Measurements from ENCODE around the gene ZFAND3.
"Not testable (repeated sequence)": the region's sequence is repeated elsewhere in the genome, so short reads cannot be mapped to it uniquely, and the experiment has no call there.

The ZFAND3 gene

DNA sequence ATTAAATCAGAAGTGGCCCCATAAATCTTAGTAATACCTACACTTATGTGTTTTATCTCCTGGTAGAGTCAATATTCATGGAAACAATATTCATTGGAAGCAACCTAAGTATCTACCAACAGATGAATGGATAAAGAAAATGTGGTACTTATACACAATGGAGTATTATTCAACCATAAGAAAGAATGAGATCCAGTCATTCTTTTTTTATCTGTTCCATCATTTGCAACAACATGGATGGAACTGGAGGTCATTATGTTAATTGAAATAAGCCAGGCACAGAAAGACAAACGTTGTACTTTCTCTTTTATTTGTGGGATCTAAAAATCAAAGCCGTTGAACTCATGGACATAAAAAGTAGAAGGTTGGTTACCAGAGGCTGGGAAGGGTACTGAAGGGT lies 268.5 kb downstream of the ZFAND3 start:
- no peak for DNase-seq (ENCODE audit: low read depth, low spot score)

DNA sequence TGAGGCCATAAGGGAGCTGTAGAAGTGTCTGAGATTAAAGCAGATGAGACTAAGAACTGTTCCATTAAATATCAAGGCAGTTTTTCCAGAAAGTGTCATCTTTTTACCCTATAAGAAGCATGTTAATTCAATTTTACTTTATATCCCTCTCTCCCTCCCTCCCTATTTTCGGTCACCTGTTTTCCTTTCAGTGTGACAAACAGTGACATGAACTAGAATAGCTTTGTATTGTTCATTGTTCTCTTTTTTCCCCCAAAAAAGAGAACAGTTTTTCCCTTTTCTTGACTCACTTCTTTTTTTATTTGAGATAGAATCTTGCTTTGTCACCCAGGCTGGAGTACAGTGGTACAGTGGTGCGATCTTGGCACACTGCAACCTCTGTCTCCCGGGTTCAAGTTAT lies 269.3 kb downstream of the ZFAND3 start:
- DNase-seq (ENCODE audit: low read depth, low spot score): no peak

DNA sequence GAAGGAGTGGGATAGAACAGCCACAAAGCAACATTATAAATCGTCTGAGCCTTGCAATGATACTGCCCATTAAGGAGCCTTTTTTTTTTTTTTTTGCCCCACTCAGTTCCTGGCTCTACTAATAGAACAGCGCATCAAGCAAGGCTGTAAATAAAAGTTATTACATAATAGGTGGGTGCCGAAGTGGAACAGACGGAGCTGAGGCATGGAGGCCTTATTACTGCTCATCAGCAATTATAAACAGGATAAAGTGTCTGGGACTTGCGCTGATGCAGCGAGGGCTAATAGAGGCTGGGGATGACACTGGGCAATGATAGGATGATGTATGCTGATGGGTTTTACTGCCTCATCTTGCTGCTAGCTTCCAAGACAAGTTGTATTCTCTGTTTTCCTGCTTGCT lies 272.1 kb downstream of the ZFAND3 start:
- no peak for DNase-seq (ENCODE audit: low read depth, low spot score)

DNA sequence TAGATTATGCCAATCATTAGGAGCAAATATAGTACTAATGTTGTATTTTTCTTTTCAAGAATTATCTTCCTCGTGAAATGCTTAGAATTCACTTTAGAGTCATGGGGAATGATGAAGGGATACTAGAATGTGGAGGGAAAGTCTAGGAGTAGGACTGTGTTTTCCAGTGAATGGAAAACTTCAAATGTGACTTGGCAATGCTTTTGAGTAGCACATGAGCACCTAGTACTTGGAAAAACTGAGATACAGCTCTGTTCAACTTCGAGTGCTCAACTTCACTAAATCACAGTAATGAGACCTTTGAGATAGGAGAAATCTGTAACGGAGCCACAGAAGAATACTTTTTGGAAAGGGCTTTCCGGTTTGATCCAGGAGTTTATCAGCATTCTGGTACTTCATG lies 272.9 kb downstream of the ZFAND3 start:
- DNase-seq (ENCODE audit: low read depth, low spot score): no peak

DNA sequence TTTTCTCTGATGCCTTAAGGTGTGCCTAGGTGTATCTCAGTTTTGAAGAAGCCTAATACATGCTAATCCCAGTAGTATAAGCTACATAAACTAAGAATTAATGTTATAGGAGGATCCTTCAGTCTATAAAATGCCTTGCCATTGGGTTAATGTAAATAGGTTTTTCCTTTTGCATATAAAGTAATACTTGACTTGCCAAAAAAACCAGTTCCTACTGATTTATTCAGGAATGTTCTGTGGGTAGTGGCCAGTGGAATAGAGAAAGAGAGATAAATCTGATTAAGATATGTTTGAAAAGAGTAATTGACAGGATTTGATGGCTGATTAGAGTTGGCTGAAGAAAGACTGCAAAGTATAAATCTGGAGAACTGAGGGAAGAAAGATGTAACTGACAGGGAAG lies 273.4 kb downstream of the ZFAND3 start:
- DNase-seq (ENCODE audit: low read depth, low spot score): no peak

DNA sequence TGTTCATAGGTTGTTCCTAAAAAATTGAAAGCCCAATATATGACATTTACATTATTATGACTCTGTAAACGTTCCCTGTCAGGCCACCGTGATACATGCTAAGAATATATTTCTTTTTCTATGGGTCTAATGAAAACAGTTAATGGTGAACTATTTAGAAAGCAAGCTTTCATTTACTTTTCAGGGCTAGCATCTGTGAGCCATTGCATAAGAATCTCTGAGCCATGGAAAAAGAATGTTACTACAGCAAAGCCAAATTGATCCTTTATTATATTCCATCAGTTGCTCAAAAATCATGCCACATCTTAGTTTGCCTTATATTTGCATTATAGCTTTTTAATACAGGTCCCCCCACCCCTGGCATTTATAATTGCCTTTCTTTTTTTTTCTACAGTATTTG lies 275.5 kb downstream of the ZFAND3 start:
- no peak for DNase-seq (ENCODE audit: low read depth, low spot score)

DNA sequence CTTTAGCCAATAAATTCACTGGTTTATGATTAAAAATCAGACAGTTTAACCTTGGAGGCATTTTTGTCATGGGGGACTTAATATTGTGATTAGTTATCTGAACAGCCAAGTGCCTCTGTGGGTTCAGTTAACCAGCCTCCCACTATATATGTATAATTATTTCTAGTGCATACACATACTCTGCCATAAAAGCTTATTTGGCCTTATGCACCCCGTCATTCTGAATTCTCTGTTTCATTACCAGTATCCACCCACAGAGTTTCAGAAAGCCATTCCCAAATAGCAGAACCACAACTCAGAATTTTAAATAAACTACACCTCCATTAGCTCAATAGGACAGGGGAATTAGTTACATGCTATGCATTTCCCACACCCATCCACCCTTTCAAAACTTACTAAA lies 279.7 kb downstream of the ZFAND3 start:
- no peak for DNase-seq (ENCODE audit: low read depth, low spot score)

DNA sequence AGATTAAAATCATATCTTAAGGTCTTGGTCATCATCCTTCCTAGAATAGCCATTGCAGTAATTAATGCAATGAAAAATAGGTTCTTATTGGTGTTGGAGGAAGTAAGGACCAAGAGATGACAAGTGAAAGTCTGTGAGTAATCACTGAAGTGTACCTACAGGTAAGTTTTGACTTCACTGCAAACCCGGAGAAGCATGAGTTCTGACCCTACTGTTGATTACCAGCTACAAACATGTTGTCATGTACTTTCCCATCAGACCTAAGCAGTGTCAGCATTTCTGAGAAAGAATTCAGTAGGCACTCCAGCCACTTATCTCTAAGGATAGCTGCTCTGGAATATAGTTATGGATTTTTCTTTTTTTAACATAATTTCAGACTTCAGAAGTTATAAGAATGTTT lies 280.9 kb downstream of the ZFAND3 start:
- no peak for DNase-seq (ENCODE audit: low read depth, low spot score)

DNA sequence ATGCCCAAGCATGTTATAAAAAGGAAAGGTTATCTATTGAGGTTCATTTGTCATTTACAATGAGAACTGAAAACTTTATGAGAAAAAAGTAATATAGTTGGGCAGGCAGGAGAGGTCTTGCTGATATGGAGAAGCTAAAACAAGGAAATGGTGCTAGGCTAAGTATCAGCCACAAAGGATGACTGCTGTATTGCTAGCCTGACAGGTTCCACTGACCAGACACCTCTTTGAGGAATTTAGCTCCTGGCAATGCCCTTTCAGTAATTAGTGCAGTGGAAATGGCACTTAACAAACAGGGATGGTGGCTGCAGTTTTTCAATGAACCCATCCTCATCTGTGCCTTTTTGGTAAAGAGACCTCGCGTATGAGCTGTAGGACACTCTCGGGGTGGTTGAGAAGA lies 284.4 kb downstream of the ZFAND3 start:
- no peak for DNase-seq (ENCODE audit: low read depth, low spot score)

DNA sequence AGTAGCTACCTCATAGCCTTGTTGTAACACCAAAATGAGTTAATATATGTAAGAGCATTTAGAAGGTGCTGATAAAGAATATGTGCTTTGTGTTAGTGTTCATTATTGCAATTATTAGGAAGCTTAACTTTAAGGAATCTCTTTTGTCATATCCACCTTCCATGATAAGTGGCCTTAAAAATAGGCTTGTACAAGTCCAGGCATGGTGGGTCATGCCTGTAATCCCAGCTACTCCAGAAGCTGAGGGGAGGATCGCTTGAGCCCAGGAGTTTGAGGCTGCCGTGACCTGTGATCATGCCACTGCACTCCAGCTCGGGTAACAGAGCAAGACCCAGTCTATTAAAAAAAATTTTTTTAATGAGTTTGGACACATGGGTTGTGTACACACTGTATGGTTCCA lies 285.5 kb downstream of the ZFAND3 start:
- DNase-seq (ENCODE audit: low read depth, low spot score): no peak

DNA sequence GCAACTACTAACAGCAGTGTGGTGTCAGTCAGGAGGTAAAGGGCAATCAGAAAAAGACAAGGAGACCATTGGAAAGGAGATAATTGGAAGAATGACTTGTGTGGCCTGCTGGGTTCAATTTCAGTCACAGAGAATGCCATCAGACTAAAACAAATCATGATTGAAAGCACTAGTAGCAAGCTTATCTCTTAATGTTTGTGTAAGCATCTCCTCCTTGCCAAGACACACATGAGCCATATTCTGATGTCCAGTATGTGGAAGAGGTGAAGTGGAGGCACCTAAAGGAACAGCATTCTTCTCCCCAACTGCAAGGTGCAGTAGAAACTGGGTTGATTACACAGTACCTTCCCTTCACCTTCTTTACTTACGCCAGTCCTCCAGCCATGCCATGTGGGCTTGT lies 287.5 kb downstream of the ZFAND3 start:
- DNase-seq (ENCODE audit: low read depth, low spot score): no peak

DNA sequence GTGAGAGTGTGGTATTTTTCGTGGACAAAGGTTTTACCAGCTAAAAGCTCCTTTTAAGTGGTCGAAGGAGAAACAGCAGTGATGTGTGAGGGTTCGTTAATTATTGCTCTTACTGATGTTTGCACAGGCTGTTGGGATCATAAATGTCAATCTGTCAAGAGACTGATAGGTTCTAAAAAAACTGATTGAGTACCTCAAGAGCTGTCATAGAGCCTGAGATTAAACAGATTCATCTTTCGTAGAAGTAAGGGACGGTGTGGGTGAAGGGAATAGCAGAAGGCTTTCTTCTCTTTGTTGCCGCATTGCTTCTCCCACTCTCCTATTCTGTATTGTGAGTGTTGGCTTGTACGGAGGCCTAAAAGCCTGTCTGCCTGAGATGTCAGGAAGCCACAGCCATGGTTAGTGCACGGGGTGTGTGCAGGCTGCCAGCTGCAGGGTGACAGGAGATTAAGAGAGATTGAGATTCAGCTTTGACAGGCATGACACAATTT lies 291.0 kb downstream of the ZFAND3 start:
- DNase-seq (ENCODE audit: low read depth, low spot score): no peak

DNA sequence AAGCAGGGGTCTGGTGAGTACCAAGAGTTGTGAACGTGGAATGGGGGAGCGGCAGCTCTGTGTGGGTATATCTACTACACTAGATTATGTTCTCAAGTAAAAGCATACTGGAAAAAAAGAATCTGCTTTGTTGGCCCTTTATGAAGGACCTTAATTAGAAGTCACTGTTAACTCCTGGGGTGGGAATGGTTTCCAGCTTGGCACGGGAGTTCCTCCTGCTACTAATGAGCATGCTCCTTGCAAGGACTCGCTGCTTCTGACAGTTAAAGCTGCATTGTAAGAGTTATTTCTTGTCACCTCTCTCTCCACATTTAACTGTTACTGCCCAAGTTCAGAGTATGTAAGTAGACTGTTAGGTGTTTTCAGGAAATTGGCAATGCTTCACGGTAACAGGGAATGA lies 292.7 kb downstream of the ZFAND3 start:
- DNase-seq (ENCODE audit: low read depth, low spot score): no peak

DNA sequence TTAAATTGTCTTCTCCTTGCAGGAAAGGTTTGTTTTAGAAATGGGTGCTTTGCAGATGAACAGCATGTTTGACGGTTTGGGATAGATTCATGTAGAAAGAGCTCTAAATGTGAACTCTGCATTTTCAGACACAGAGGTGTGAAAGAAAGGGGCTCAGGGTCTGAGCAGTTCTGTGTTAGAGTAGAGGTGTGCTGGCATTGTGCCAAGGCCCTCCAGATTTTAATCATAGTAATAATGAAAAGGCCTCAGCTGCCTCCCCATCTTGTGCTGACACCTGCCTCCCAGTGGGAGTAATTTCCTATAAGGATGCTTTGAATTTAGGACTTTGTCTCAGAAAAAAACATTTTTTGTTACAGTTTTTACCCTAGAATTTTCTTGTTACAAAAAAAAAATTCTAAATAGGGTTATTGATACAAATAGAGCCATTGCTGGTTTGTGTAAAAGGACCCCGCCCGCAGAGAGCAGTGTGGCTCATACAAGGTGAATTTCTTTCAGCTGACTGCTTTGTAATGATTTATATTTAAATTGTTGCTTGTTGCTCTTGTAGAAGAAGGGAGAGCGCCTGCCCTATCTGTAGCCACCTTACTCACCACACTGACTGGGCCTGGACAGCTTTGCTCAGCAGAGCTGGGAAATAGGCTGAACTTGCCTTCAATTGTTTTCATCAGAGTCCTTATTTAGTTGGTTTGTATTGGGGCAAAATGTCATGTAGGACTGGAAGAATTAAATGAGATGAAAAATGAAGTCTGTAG lies 294.5 kb downstream of the ZFAND3 start:
- no peak for DNase-seq (ENCODE audit: low read depth, low spot score)

DNA sequence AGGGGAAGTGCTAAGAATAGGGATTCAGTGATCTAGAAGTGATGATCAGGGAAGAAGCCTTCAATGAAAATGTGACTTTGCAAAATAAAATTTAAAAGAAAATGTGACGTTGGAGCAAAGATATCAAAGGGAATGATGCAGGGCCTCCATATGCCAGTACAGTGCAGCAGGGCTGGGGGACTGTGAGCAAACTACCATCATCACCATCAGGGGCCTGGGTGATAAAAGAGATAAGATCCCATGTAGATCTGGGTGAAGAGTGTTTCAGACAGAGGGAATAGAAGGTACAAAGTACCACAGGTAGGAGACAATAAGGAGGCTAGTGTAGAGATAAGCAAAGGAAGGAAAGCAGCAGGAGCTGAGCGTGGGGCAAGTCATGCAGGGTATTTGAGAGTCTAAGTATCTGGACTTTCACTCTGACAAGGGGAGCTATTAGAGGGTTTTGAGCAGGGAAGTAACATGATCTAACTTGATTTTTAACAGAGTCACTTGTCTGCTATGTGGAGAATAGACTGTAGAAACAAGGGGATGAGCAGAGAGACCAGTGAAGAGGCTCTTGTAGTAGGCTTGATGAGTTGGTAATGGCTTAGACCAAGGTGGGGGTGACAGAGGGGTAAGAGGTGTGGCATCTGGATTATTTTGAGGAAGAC lies 295.6 kb downstream of the ZFAND3 start:
- no peak for DNase-seq (ENCODE audit: low read depth, low spot score)

DNA sequence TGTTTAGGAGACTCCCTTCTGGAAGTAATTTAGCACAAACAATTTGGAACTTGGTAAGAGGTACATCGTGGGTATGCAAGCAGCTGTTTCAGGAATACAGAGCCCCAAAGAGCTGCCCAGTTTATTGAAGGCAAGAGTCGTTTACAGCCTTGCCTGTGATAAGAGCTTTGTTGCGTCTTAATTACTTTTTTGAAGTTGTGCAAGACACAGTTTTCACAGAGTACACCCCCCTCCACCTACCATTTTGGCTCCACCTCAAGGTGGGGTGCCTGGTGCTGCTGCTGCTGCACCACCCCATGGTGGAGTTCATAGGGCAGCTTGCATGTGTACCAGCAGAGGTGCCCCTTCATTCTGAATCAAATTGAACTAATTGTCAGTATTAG lies 296.1 kb downstream of the ZFAND3 start:
- DNase-seq (ENCODE audit: low read depth, low spot score): no peak

DNA sequence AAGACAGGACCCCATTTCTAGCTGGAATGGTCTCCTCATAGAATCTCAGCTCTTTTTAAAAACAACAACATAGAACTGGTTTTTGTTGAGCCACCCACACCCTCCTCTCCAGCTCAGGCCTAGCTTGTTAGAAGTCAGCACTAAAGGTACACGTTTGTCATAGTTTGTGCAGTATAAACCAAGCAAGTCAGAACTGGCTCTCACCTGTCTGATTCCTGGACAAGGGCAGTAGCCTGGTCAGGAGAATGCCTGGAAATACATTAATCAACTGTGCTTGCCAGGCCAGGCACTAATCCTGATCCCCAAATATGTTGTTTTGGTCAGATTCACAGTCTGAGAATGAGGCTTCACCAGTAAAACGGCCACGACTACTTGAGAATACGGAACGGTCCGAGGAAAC lies 296.7 kb downstream of the ZFAND3 start:
- DNase-seq (ENCODE audit: low read depth, low spot score): no peak

DNA sequence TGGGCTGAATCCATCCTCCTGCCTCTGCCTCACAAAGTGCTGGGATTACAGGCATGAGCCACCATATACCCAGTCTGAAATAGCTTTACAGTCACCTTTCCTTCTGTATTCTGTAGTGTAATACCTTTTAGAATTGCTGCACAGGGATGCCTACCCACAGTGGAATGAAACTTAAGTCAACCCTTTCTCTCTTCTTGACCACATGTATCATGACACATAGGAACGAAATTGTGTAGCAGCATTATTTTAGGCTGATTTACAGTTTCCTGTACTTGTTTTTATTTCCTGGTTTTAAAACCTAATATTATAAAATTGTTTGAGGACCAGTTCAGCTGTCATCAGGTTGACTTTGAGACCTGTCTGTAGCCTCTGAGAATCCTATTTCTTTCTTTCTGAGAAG lies 297.8 kb downstream of the ZFAND3 start:
- no peak for DNase-seq (ENCODE audit: low read depth, low spot score)

DNA sequence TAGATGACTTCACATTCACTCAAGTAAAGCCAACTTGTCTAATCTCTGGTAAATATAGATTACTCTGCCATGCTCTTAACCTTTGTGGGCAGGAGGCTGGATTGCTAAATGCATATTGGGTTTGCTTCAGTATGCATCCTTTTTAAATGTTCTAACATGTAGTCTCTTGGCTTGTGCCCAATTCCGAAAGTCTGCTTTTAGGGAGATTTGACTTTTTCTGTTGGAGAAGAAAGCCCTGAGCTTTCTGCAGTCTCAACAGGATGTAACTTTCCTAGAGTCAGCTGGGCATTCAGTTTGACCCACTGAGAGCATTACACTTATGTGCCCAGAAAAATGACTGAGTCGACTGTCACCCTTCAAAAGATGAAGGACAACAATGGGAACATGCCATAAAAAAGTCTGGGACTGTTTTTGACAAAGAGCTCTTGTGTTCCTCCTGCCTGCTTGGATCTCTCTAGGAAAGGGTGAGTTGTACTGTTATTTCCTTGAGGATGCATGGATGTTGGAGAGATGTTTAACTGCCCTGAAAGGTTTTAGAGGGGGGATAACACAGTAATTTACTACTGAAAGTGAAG lies 299.4 kb downstream of the ZFAND3 start:
- DNase-seq (ENCODE audit: low read depth, low spot score): no peak

DNA sequence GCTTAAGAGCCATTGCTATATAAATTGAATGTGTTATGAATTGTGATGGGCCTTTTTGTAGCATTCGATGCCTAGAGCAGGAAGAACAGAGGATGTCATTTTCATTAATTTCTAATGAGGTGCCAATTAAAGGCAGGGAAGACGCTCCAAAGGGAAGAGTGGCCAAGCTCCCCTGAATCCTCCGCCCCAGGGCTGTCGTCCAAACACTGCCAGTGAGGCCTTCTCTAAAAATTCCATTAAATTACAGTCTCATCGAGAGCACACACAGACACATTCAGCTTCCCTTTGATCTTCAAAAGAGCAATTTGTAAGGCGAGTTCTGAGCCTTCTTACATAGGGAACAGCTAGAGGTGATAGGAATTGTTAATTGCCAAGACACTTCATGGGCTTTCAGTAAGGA lies 300.0 kb downstream of the ZFAND3 start:
- no peak for DNase-seq (ENCODE audit: low read depth, low spot score)

DNA sequence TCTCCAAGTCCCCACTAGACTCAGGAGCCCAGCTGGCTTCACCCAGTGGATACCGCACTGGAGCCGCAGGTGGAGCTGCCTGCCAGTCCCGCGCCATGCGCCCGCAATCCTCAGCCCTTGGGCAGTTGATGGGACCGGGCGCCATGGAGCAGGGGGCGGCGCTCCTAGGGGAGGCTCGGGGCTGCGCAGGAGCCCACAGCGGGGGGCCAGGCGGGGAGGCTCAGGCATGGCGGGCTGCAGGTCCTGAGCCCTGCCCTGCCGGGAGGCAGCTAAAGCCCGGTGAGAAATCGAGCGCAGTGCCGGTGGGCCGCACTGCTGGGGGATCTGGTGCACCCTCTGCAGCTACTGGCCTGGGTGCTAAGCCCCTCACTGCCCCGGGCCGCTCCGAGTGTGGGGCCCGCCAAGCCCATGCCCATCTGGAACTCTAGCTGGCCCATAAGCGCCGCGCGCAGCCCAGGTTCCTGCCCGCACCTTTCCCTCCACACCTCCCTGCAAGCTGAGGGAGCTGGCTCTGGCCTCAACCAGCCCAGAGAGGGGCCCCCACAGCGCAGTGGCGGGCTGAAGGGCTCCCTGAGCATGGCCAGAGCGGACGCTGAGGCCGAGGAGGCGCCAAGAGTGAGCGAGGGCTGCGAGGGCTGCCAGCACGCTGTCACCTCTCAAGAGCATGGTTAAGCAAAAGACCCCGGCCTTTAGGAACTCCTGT lies 304.8 kb downstream of the ZFAND3 start:
- not testable (repeated sequence) for DNase-seq (ENCODE audit: low read depth, low spot score)

DNA sequence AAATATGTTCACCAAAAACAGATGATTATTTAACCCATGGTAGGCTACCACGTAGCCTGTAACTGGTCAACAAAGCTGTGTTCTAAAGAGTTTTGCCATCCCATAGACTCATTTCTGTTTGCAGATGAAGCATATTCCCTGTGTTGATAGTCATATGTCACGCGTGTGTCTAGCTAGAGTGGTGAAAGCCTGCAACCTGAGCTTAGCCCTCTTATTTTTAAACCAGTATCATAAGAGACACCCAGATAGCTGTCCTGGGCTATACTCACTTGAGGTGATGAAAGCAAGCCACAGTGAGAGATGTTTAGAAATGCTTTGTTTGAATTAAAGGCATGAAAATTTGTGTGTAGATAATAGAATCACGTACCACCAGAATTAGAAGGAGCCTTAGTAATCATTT lies 307.8 kb downstream of the ZFAND3 start:
- no peak for DNase-seq (ENCODE audit: low read depth, low spot score)

Data from iPS DF 19.7 (cell line).